HCT116 (cell line): ENCODE measurements around the gene NUP50.

ENCODE experiments used
- CEBPB ChIP-seq: IDR thresholded peaks from 2 replicates; pipeline ENCODE4 v1.6.1; 2012; ENCODE audit warnings: low read depth
- CTCF ChIP-seq, 3 experiments: fragments of 200-600 bp in 1 of 3; sonication (generic) in 1 of 3; IDR thresholded peaks in 2 of 3; conservative IDR thresholded peaks in 1 of 3; 2 replicates each; pipeline ENCODE4 v1.5.1; 2012 to 2017; ENCODE audit warnings: low read depth in 2 of 3, low read length in 2 of 3, antibody characterized with exemption in 1 of 3, borderline replicate concordance in 1 of 3, control low read depth in 1 of 3, mild to moderate bottlenecking in 1 of 3, mixed read lengths in 1 of 3, mixed run types in 1 of 3, moderate library complexity in 1 of 3; ENCODE audit not compliant: insufficient read depth in 1 of 3
- EZH2phosphoT487 ChIP-seq: fragments of 200-600 bp; IDR thresholded peaks from 2 replicates; pipeline ENCODE4 v1.6.1; 2018; ENCODE audit warnings: antibody characterized with exemption, borderline replicate concordance
- FOSL1 ChIP-seq: IDR thresholded peaks from 2 replicates; pipeline ENCODE4 v1.6.1; 2012; ENCODE audit warnings: low read depth
- POLR2A ChIP-seq: IDR thresholded peaks from 2 replicates; pipeline ENCODE4 v1.7.0; 2011; ENCODE audit warnings: borderline replicate concordance; ENCODE audit not compliant: insufficient read depth, insufficient read length; ENCODE audit errors: extremely low read depth
- POLR2AphosphoS5 ChIP-seq: IDR thresholded peaks from 2 replicates; pipeline ENCODE4 v1.6.1; 2011; ENCODE audit warnings: mild to moderate bottlenecking, low read depth, low read length, moderate library complexity
- REST ChIP-seq: IDR thresholded peaks from 2 replicates; pipeline ENCODE4 v1.6.1; 2012; ENCODE audit warnings: low read depth
- SIN3A ChIP-seq: IDR thresholded peaks from 2 replicates; pipeline ENCODE4 v1.6.1; 2012; ENCODE audit warnings: low read depth
- SRF ChIP-seq: IDR thresholded peaks from 2 replicates; pipeline ENCODE4 v1.6.1; 2012; ENCODE audit warnings: low read depth
- YY1 ChIP-seq: IDR thresholded peaks from 2 replicates; pipeline ENCODE4 v1.6.1; 2011; ENCODE audit warnings: low read length, low read depth, moderate library complexity, mild to moderate bottlenecking; ENCODE audit not compliant: insufficient replicate concordance; ENCODE audit errors: extremely low read depth

- TF ChIP-seq CTCF (IDR thresholded peaks at IDR 0.05 in 2 of 3, conservative IDR thresholded peaks at IDR 0.05 in 1 of 3; ENCODE audit: borderline replicate concordance in 1 of 3, insufficient read depth in 1 of 3, low read depth in 2 of 3, low read length in 2 of 3) = no peak
- no peak for TF ChIP-seq REST
- no peak for TF ChIP-seq CEBPB
- TF ChIP-seq EZH2phosphoT487 = no peak
- TF ChIP-seq SIN3A = no peak
- no peak for TF ChIP-seq POLR2A
- TF ChIP-seq YY1 = no peak
- no peak for TF ChIP-seq SRF
- no peak for TF ChIP-seq FOSL1
- TF ChIP-seq POLR2AphosphoS5 = no peak
Measured at GRCh38 chr22:45187891-45188290, 24.2 kb downstream of the NUP50 start.
